CD4-positive, alpha-beta T cell (primary cell): Measurements from ENCODE around the gene PCNA. TPM values are rescaled to one million over a fixed set of nuclear protein-coding genes. Genes with fewer than 3 reads are reported as not detected.
A peak's percentile ranks its signal among the peaks of the same experiment; 100 is the strongest.

Experiments
- ATAC-seq: fragments of 200-7000 bp; cut with Tn5 transposase; one replicate; pipeline ENCODE4 v1.10.0; 2022; ENCODE audit warnings: mild to moderate bottlenecking; ENCODE audit not compliant: poor library complexity
- CTCF ChIA-PET: fragments of 350-600 bp; sonication (Branson Sonifier 250); formaldehyde crosslinking; loops from one replicate; lab custom pipeline; 2021; ENCODE audit warnings: antibody characterized with exemption, inconsistent platforms; lab: Charles Lee
- POLR2A ChIA-PET: fragments of 350-600 bp; sonication (Branson Sonifier 250); formaldehyde crosslinking; loops from one replicate; lab custom pipeline; 2021; ENCODE audit warnings: antibody characterized with exemption, inconsistent platforms; lab: Charles Lee
- DNase-seq, 14 experiments: peaks; one replicate each; pipeline ENCODE4 v3.0.0-alpha.2; 2013 to 2020; ENCODE audit warnings: mixed read lengths in 2 of 14
- H3K27ac ChIP-seq, 2 donors: one replicate each; pipeline versions ENCODE4 v1.5.1 to v1.7.0; 2013; ENCODE audit warnings: low read length in 2 of 2, low read depth in 1 of 2, mild to moderate bottlenecking in 1 of 2
- H3K27me3 ChIP-seq, 2 experiments: 1 replicate in 1 of 2; 2 replicates in 1 of 2; pipeline versions ENCODE4 v1.6.1 to v1.7.0; 2013; ENCODE audit warnings: low read length in 2 of 2, control low read depth in 1 of 2, mild to moderate bottlenecking in 1 of 2, moderate library complexity in 1 of 2; ENCODE audit not compliant: insufficient read depth in 2 of 2, control insufficient read depth in 1 of 2
- H3K36me3 ChIP-seq: one replicate; pipeline ENCODE4 v1.6.1; 2013; ENCODE audit warnings: low read length, control low read depth; ENCODE audit not compliant: insufficient read depth
- H3K4me1 ChIP-seq: one replicate; pipeline ENCODE4 v1.6.1; 2013; ENCODE audit warnings: low read length, control low read depth; ENCODE audit not compliant: insufficient read depth
- H3K4me3 ChIP-seq: one replicate; pipeline ENCODE4 v1.5.1; 2013; ENCODE audit warnings: mild to moderate bottlenecking, low read length, moderate library complexity
- H3K9me3 ChIP-seq, 2 experiments: 1 replicate in 1 of 2; 2 replicates in 1 of 2; pipeline versions ENCODE4 v1.6.1 to v1.7.0; 2013; ENCODE audit warnings: low read length in 2 of 2, mild to moderate bottlenecking in 2 of 2, control low read depth in 1 of 2, moderate library complexity in 1 of 2; ENCODE audit not compliant: control insufficient read depth in 1 of 2, insufficient read depth in 1 of 2
- H3K27ac Mint-ChIP-seq: one replicate; pipeline ENCODE4 v1.8.0; 2020; ENCODE audit warnings: mixed read lengths
- H3K27me3 Mint-ChIP-seq: one replicate; pipeline ENCODE4 v1.8.0; 2021; ENCODE audit warnings: mixed read lengths
- H3K36me3 Mint-ChIP-seq: one replicate; pipeline ENCODE4 v1.8.0; 2021; ENCODE audit warnings: low read depth, mixed read lengths
- H3K4me1 Mint-ChIP-seq: one replicate; pipeline ENCODE4 v1.8.0; 2021; ENCODE audit warnings: low read depth, mixed read lengths
- H3K4me3 Mint-ChIP-seq: one replicate; pipeline ENCODE4 v1.8.0; 2020; ENCODE audit warnings: mild to moderate bottlenecking, mixed read lengths
- H3K9me3 Mint-ChIP-seq: one replicate; pipeline ENCODE4 v1.8.0; 2020; ENCODE audit warnings: mixed read lengths
- intact Hi-C, 2 experiments: fragments of 100-400 bp; cut with DNase I in 1 of 2; cut with micrococcal nuclease in 1 of 2; formaldehyde crosslinking; loops; one replicate each; pipeline versions ENCODE4 v1.15.1 to v1.9.0; 2023 to 2025; cut with DNase I, micrococcal nuclease
- total RNA-seq, 174 experiments: library from RNA in 2 of 174; stranded (reverse) in 2 of 174; gene quantifications; one replicate each; pipeline ENCODE4 v1.2.3 and lab custom pipeline; 2021 to 2026
- TF ChIP-seq, protein P1 (sequence below): fragments of 200-600 bp; IDR thresholded peaks from one replicate; pipeline ENCODE4 v1.8.0; 2022; ENCODE audit warnings: antibody characterized with exemption, mild to moderate bottlenecking

PCNA gene
- total RNA-seq, 2 experiments from 2014 or later = 32.6 to 33.0 TPM

DNA sequence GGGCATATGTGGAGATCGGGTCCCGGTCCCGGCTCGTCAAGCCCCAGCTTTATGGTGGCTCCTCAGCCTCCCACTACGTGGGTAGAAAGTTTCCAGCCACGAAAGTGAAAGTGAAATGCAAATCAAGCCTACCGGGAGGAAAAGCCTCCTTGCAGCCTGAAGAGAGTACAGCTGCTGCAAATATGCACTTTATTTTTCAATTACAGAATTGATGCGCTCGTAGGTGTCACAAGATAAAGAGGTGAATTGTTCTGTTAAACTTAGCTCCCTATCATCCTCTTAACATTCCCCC, 373 bp upstream of the PCNA start:
- H3K27ac ChIP-seq = peak overlapping the region; percentile 80 to 90
- H3K4me3 ChIP-seq = peak overlapping the region; percentile 84
- TF ChIP-seq, protein P1, sequence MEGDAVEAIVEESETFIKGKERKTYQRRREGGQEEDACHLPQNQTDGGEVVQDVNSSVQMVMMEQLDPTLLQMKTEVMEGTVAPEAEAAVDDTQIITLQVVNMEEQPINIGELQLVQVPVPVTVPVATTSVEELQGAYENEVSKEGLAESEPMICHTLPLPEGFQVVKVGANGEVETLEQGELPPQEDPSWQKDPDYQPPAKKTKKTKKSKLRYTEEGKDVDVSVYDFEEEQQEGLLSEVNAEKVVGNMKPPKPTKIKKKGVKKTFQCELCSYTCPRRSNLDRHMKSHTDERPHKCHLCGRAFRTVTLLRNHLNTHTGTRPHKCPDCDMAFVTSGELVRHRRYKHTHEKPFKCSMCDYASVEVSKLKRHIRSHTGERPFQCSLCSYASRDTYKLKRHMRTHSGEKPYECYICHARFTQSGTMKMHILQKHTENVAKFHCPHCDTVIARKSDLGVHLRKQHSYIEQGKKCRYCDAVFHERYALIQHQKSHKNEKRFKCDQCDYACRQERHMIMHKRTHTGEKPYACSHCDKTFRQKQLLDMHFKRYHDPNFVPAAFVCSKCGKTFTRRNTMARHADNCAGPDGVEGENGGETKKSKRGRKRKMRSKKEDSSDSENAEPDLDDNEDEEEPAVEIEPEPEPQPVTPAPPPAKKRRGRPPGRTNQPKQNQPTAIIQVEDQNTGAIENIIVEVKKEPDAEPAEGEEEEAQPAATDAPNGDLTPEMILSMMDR = no peak
- peaks cover 27% of the 10 kb centered on the region for H3K36me3 ChIP-seq
- ChIA-PET CTCF (interaction anchor here (1.3 to 2.5 kb wide), 4 partner anchors 9 to 72 kb away, joined by 4 to 12 read pairs (median 6); no protein-coding TSS in a partner anchor), POLR2A (interaction anchor here (0.8 to 2.1 kb wide), 7 partner anchors 9 to 307 kb away, joined by 3 to 8 read pairs (median 3); no protein-coding TSS in a partner anchor)
- peak overlapping the region; percentile 98 for H3K4me3 Mint-ChIP-seq
- intact Hi-C loops = no loop called here
- H3K27me3 ChIP-seq = no peaks in the 10 kb centered on the region
- peak overlapping the region; percentile 95 for H3K27ac Mint-ChIP-seq
- peaks cover 40% of the 10 kb centered on the region for H3K4me1 Mint-ChIP-seq
- no peaks in the 10 kb centered on the region for H3K9me3 ChIP-seq
- peaks cover 43% of the 10 kb centered on the region for H3K36me3 Mint-ChIP-seq
- ATAC-seq = no peak
- H3K9me3 Mint-ChIP-seq = no peaks in the 10 kb centered on the region
- no peaks in the 10 kb centered on the region for H3K27me3 Mint-ChIP-seq
- H3K4me1 ChIP-seq = peaks cover 20% of the 10 kb centered on the region
- DNase-seq = no peak

DNA sequence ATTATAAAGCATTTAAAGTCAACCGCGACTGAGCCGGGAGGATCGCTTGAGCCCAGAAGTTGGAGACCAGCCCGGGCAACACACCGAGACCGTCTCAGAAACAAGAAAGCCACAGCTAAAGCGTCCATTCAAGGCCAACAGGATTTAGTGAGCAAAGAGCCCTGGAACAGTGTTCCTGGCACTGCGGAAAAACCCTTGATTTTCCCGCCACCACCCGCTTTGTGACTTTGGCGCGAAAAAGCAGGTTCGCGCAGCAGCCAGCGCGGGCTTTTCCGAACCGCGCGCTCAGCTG, 669 bp downstream of the PCNA start:
- no peaks in the 10 kb centered on the region for H3K27me3 ChIP-seq
- no peaks in the 10 kb centered on the region for H3K9me3 Mint-ChIP-seq
- ChIA-PET CTCF (interaction anchor here (0.7 to 2.5 kb wide), 5 partner anchors 7 to 73 kb away, joined by 3 to 12 read pairs (median 5); partner anchors contain the start of gene CDS2), POLR2A (interaction anchor here (1.0 to 2.1 kb wide), 9 partner anchors 8 to 307 kb away, joined by 3 to 8 read pairs (median 5); no protein-coding TSS in a partner anchor)
- TF ChIP-seq, protein P1 = no peak
- peaks cover 36% of the 10 kb centered on the region for H3K36me3 ChIP-seq
- no peak for ATAC-seq
- no peaks in the 10 kb centered on the region for H3K9me3 ChIP-seq
- H3K4me1 Mint-ChIP-seq = peaks cover 40% of the 10 kb centered on the region
- H3K4me3 Mint-ChIP-seq = peak overlapping the region; percentile 98
- DNase-seq = no peak
- peaks cover 20% of the 10 kb centered on the region for H3K4me1 ChIP-seq
- peak overlapping the region; percentile 64 to 80 for H3K27ac ChIP-seq
- H3K27ac Mint-ChIP-seq = peak overlapping the region; percentile 95
- peaks cover 53% of the 10 kb centered on the region for H3K36me3 Mint-ChIP-seq
- intact Hi-C loops = loop anchor here in 1 of 2 experiments (5.0 kb wide), 1 partner anchor 833 kb away; the partner anchor contains the start of genes MCM8 and TRMT6
- peak overlapping the region; percentile 84 for H3K4me3 ChIP-seq
- no peaks in the 10 kb centered on the region for H3K27me3 Mint-ChIP-seq

DNA sequence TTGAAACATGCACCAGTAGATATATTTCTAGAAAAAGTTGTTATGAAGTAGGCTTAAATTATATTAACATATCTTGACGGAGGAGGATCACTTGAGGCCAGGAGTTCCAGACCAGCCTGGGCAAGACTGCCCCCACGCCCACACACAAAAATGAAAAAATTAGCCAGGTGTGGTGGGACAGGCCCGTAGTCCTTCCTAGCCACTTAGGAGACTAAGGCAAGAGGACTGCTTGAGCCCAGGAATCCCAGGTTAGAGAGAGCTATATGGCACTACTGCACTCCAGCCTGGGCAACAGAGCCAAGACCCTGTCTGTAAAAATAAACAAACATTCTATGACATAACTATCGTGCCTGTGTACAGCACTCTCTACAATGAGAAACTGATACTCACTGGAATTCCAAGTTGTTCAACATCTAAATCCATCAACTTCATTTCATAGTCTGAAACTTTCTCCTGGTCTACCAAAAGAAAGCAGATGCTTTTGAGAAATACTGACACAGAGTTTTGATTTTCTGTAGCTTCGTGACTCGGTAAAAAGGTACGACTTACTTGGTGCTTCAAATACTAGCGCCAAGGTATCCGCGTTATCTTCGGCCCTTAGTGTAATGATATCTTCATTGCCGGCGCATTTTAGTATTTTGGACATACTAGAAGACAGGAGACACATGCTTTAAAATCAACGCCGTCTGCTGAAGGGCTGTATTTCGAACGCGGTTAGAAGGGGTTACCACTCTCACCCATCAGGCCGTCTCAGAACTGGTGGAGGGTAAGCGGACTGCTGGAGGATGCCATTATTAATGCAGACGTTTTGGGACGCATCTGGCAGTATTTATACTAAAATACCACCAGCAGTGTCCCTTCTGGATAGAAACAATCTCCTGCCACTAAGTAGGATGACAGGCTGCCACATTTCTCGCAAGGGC, 1.3 kb downstream of the PCNA start:
- ATAC-seq = no peak
- Mint-ChIP-seq H3K27me3 (no peaks in the 10 kb centered on the region), H3K4me3 (peak overlapping the region; percentile 98), H3K9me3 (no peaks in the 10 kb centered on the region), H3K27ac (peak overlapping the region; percentile 95), H3K36me3 (peaks cover 56% of the 10 kb centered on the region), H3K4me1 (peaks cover 44% of the 10 kb centered on the region)
- intact Hi-C loops = loop anchor here in 1 of 2 experiments (5.0 kb wide), 1 partner anchor 834 kb away; the partner anchor contains the start of genes MCM8 and TRMT6
- ChIA-PET POLR2A (interaction anchor here (1.0 to 2.1 kb wide), 7 partner anchors 7 to 306 kb away, joined by 3 to 8 read pairs (median 5); no protein-coding TSS in a partner anchor), CTCF (interaction anchor here (0.7 to 2.5 kb wide), 4 partner anchors 8 to 74 kb away, joined by 3 to 12 read pairs (median 6); partner anchors contain the start of gene CDS2)
- H3K36me3 ChIP-seq = peaks cover 36% of the 10 kb centered on the region
- H3K4me3 ChIP-seq = peak overlapping the region; percentile 84
- H3K9me3 ChIP-seq = no peaks in the 10 kb centered on the region
- TF ChIP-seq, protein P1 = no peak
- peak overlapping the region; percentile 64 to 80 for H3K27ac ChIP-seq
- H3K27me3 ChIP-seq = no peaks in the 10 kb centered on the region
- H3K4me1 ChIP-seq = peaks cover 23% of the 10 kb centered on the region
- peak in 1 of 14 experiments; percentile 11 for DNase-seq
